Ovary (tissue), 3 donors: ENCODE data around the gene RING1.

ENCODE experiments used
- CTCF ChIP-seq, 3 donors: fragments of 450-650 bp in 2 of 3; fragments of 200-600 bp in 1 of 3; IDR thresholded peaks; one replicate each; pipeline versions ENCODE4 v1.5.1 to v1.8.0; 2016 to 2022; ENCODE audit warnings: antibody characterized with exemption in 3 of 3, mild to moderate bottlenecking in 1 of 3
- POLR2A ChIP-seq: fragments of 450-650 bp; IDR thresholded peaks from one replicate; pipeline ENCODE4 v1.6.1; 2017; ENCODE audit warnings: antibody characterized with exemption, mild to moderate bottlenecking, moderate library complexity
- donor health status: DM: no; HTN: no; CAD: no.

- TF ChIP-seq CTCF (IDR thresholded peaks at IDR 0.05): no peak
- no peak for TF ChIP-seq POLR2A
Observed at GRCh38 chr6:33170176-33171015, 37.9 kb upstream of the RING1 start.
